HG03378 (cell line): ENCODE data around the gene OSBPL9.
"Not testable (repeated sequence)": the region's sequence is repeated elsewhere in the genome, so short reads cannot be mapped to it uniquely, and the experiment has no call there.

Source experiments
- ATAC-seq: cut with Tn5 transposase; IDR thresholded peaks from one replicate; pipeline ENCODE4 v1.9.1; 2021; ENCODE audit warnings: mild to moderate bottlenecking, moderate library complexity; ENCODE audit not compliant: unreplicated experiment

Gene OSBPL9

GRCh38 chr1:51732701-51733425, 116.0 kb downstream of the OSBPL9 start:
- ATAC-seq, result no peak

DNA sequence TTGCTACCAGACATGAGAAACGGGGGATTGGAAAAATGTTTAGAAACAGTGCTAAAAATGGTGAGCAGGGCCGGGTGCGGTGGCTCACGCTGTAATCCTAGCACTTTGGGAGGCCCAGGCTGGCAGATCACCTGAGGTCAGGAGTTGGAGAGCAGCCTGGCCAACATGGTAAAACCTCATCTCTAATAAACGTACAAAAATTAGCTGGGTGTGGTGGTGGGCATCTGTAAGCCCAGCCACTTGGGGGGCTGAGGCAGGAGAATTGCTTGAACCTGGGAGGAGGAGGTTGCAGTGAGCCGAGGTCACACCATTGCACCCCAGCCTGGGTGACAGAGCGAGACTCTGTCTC, 116.5 kb downstream of the OSBPL9 start:
- ATAC-seq, result not testable (repeated sequence)

DNA sequence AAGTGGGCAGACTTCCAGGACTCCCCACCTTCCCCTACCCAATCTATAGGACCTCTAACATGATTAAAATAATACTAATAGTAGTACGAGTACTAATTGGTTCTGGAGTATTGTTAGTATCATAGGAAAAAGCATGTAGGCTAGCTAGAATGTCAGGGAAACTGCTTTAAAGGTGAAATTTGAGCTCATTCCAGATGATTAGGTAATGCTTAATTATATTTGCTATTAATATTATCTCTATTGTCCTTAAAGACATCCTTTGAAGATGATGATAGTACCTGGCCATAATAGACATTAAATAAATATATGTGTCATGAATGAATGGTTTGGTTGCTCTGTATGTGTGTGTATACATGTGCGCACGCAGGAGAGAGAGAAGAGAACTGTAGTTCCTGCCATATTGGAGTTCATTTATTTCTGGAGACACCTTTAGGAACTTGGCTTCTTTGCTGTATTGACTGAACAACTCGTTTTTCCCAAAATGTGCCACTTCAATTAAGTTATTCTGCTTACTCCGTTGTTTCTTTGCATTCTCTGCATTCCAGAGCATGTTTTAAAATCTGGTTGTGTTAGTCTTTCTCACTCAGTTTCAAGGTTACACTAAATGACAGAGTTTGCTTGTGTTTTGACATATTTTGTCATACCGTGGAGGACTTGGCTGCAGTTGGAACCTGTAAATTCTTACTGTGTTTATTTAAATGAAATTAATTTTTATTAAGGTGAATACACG, 117.1 kb downstream of the OSBPL9 start:
- ATAC-seq, result no peak

DNA sequence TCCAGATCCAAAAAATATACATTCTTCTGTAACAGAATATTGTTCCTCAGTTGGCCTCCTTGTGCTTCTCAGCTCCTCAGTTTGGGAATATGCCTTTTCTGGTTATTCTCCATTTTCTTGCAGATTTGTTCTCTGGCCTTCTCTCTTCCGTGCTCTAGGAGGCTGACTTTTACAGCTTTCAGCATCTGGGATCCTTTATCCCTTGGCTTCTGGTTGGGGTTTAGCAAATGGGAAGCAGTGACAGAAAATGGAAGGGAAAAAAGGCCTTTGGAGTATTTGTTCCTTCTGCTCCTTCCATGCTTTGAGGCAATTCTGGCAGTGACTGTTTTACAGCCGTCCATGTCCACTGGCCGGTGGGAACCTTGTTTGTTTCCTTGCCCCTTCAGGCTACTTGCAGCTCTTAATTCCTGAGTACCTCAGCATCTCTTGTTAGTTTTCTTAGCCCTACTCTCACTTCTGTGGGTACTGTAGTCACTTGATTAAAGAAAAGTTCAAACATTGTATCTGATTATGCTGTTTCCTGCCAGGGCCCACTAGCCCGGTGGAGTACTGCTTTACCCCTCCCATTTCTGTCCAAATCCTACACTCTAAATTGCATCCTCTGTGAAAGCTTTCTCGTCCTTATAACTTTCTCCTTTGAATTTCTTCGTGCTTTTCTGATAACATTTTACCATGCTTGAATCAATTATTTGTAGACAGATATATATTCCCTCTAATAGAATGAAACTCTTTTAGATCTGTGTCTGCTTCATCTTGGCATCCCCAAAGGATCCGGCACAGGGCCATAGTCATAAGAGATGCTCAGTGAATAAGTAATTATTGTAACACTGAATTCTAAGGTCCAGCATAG, 118.2 kb downstream of the OSBPL9 start:
- ATAC-seq, result no peak

- no peak for ATAC-seq
These were observed 118.9 kb downstream of the OSBPL9 start for GRCh38 chr1:51735746-51736254.

- ATAC-seq, result no peak
These were observed 119.8 kb downstream of the OSBPL9 start for GRCh38 chr1:51736702-51737101.

DNA sequence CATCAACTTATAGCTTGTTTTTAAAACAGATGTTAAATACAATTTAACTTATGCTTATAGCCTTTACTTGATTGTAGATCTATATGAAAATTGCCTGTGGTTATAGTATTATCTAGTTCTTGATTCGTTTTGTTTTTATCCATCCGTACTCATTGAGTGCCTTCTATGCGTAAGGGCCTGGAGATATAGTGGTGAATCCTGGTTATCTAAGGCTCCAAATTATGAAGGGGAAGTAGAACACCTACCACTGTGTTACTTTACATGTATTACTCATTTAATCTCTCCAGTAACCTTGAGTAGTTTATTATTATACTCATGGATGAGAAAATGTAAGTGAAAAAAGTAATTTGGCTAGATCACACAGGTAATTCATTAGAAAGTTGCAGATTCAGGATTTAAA, 121.8 kb downstream of the OSBPL9 start:
- no peak for ATAC-seq

DNA sequence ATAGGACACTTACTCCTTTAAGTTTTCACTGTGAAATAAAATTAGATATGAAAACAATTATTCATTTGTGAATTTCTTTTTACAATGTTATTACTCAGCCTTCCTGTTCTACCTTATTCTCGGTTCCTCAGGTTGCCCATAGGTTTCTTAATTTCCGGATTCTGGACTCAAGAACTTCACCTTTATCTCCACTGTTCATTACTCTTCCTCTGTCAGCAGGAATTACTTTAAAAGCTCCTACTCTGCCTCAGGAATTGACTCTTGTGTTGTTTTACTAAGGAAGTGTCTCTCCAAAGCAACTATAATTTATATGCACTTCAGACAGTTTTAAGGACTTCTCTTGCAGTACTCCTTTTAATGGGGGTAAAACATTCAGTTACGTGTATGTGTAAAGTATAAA, 123.8 kb downstream of the OSBPL9 start:
- ATAC-seq, result no peak

DNA sequence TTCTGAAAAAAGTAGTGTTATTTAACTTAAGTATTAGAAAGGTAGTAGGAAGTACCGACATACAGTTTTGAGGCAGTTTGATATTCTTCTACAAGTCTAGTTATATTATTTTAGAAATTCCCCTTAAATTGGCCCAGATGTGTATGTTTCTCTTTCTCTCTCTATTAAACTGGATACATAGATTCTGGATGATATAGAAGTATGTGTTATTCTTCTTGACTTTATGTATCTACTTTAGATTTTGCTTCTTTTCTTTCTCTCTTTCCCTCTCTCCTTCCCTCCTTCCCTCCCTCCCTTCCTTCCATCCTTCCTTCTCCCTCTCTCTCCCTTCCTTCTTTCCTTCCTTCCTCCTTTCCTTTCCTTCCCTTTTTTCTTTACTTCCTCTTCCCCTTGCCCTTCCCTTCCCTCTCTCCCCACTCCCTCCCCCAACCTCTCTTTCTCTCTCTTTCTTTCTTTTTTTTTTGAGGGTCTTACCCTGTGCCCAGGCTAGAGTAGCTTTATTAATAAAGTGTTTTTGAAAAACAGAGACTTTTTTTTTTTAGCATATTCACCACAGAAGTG, 124.3 kb downstream of the OSBPL9 start:
- ATAC-seq, result no peak

DNA sequence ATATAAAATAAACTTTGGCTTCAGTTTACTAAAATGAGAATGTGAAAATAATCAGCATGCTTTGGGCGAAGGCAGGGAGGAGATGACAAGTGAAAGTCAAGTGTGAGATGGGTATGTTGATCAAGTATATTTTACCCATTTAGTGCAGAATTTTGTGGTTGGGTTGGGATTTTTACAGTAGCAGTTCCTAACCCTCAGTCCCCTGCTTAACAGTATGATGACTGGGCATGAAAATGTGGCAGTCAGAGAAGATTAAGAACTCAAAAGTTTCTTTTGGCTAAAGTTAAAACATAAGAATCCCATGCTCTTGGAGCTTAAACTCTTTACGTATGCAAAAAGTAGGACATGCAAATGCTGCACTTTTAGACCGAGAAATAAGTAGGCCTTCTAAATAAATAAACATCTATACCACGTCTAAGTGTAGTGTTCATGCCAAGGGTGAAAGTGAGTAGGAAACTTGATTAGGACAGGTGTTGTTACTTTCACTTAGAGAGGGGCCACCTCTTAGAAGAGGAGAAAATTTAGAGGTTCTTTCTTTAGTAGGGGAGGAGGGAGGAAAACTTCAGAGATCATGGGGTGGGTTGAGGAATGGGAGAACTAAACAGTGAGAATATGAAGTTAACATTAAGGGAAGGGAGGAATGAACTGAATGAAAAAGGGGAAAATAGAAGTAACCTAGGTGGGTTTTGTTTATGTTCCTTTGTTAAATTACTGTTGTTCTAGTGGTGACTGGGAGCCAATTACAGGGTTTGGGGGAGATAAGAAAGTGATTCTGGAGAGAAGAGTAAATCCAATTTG, 127.8 kb downstream of the OSBPL9 start:
- ATAC-seq, result no peak

DNA sequence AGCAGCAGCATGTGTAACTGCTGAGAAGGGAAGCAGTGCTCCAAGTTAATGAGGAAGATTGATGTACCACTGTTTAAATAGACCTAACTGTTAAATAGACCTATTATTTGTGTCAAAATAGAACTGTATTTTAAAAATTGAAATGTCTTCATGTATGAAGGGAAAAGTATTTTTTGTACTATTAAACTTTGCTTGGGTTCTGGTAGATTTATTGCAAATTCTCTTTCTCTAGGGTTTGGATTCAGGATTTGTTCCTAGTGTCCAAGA, 128.3 kb downstream of the OSBPL9 start:
- ATAC-seq, result no peak

GRCh38 chr1:51749151-51749550, 132.3 kb downstream of the OSBPL9 start:
- no peak for ATAC-seq

- no peak for ATAC-seq
These were observed 133.3 kb downstream of the OSBPL9 start for GRCh38 chr1:51750218-51750617.

- ATAC-seq, result no peak
These were observed 133.8 kb downstream of the OSBPL9 start for GRCh38 chr1:51750729-51751128.

DNA sequence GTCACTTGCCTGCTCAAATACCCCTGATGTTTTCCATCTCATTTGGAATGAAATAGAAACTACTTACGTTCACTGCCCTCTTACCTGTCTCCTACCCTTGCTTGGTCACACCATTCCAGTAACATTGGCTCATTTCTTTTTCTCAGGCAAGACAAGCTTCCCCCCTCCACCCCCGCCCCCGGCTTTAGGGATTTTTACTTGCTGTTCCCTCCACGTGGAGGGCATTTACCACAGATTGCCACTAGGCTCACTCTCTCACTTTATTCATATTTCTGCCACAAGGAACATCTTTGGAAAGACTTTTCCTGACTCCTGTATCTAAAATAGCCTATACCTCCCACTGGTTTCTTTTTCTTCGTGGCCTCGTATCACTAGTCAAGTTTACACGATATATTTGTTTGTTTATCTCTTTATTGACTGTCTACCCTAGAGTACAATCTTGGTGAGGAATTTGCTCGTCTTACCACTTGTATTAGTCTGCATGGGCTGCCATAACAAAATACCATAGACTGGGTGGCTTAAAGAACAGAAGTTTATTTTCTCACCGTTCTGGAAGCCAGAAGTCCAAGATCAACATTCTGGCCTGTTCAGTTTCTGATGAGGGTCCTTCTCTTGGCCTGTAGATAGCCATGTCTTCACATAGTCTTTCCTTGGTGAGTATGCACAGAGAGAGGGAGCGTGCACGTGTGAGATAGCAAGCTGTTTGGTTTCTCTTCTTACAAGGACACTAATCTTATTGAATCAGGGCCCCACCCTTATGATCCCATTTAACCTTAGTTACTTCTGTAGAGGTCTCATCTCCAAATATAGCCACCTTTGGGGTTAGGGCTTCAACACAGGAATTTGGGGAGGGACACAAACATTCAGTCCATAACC, 135.4 kb downstream of the OSBPL9 start:
- ATAC-seq, result no peak

DNA sequence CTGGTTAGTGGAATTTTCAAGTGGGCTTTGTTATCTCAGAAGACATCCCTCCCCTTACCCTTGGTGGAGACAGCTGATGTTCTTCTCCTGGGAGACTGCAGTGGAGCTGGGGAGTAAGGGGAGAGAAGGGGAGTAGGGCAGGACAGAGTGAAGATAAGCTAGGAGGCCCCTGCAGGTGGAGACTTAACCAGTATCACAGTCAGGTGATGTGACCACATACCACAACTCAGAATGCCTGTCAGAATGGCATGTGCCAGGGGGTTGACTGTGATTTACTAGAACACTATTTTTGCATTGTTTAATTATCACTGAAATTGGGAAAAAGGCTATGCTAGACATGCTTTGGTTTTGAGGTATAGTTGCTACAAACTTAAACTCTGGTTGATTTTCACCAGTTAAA, 137.1 kb downstream of the OSBPL9 start:
- ATAC-seq, result no peak

DNA sequence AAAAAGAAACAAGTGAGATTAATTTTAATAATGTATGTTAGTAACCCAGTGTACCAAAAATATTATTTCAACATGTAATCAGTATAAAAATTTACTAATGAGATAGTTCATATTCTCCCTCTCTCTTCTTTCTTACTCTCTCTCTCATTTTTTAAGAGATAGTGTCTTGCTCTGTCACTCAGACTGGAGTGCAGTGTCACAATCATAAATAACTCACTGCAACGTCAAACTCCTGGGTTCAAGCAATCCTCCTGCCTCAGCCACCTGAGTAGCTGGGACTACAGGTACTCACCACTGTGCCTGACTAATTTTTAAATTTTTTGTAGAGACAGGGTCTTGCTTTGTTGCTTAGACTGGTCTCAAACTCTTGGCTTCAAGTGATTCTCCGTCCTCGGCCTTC, 137.8 kb downstream of the OSBPL9 start:
- ATAC-seq, result no peak

GRCh38 chr1:51755437-51755836, 138.5 kb downstream of the OSBPL9 start:
- no peak for ATAC-seq

- no peak for ATAC-seq
These were observed 139.4 kb downstream of the OSBPL9 start for GRCh38 chr1:51756290-51756689.

DNA sequence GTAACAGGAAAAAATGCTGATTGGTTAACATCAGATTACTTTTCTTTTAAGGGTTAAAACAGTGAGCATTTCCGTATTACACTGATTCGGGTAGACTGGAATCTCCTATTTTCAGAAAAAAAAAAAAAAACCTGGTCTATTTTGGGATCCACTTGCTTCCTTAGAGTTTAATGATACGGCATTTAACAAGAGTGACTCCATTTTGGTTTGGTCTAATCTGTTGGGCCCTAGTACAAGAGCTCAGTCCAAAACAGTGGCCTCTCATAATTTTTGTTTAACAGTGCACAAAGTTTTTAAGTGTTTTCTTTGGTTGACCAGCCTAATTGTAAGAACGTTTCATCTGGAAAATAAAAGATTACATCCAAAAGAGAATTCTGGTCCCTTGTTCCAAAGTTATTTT, 141.4 kb downstream of the OSBPL9 start:
- no peak for ATAC-seq
